ENCODE data around the gene TOLLIP. TPM values are rescaled to one million over a fixed set of nuclear protein-coding genes. Genes with fewer than 3 reads are reported as not detected.
A peak's percentile ranks its signal among the peaks of the same experiment; 100 is the strongest.

Gene TOLLIP
- total RNA-seq, 1 donor from 2014 or later = 46.9 TPM

GRCh38 chr11:1228101-1228821 is 81.2 kb downstream of the TOLLIP start:
- peak; percentile 73 for DNase-seq (ENCODE audit: low spot score)
- intact Hi-C loops (cut with DNase I) = no loop called here

- peak; percentile 61 for DNase-seq (ENCODE audit: low spot score)
- intact Hi-C loops (cut with DNase I) = no loop called here
Measured at GRCh38 chr11:1227551-1228100, 81.8 kb downstream of the TOLLIP start.

GRCh38 chr11:1226986-1227550 is 82.4 kb downstream of the TOLLIP start:
- peak; percentile 53 for DNase-seq (ENCODE audit: low spot score)
- intact Hi-C loops (cut with DNase I) = no loop called here

GRCh38 chr11:1226226-1226985 is 83.0 kb downstream of the TOLLIP start:
- DNase-seq (ENCODE audit: low spot score) = peak; percentile 61
- intact Hi-C loops (cut with DNase I) = no loop called here

GRCh38 chr11:1225386-1226225 is 83.8 kb downstream of the TOLLIP start:
- intact Hi-C loops (cut with DNase I) = no loop called here
- DNase-seq (ENCODE audit: low spot score) = peak; percentile 70

- peak; percentile 68 for DNase-seq (ENCODE audit: low spot score)
- intact Hi-C loops (cut with DNase I) = no loop called here
Measured at GRCh38 chr11:1224491-1225385, 84.7 kb downstream of the TOLLIP start.

Small RNA genes lying within 50 kb of the gene (microRNA-seq; reads per million reads assigned to microRNA genes)
- gene MIR6744 = not detected

Other genes starting within 250 kb of the TOLLIP start
- gene MUC2, start 234.8 kb downstream of the TOLLIP start, total RNA-seq = 0.03 TPM
- gene MUC5AC, start 151.7 kb downstream of the TOLLIP start, total RNA-seq = not detected
- gene MUC5B, start 86.6 kb downstream of the TOLLIP start, total RNA-seq = not detected
- 0.16 TPM for gene BRSK2, start 80.3 kb upstream of the TOLLIP start, total RNA-seq
- 48.5 TPM for gene MOB2, start 177.1 kb upstream of the TOLLIP start, total RNA-seq

All from cardiac septum (tissue), 1 donor.